Measurements from ENCODE around the gene EIF5.

Gene EIF5

DNA sequence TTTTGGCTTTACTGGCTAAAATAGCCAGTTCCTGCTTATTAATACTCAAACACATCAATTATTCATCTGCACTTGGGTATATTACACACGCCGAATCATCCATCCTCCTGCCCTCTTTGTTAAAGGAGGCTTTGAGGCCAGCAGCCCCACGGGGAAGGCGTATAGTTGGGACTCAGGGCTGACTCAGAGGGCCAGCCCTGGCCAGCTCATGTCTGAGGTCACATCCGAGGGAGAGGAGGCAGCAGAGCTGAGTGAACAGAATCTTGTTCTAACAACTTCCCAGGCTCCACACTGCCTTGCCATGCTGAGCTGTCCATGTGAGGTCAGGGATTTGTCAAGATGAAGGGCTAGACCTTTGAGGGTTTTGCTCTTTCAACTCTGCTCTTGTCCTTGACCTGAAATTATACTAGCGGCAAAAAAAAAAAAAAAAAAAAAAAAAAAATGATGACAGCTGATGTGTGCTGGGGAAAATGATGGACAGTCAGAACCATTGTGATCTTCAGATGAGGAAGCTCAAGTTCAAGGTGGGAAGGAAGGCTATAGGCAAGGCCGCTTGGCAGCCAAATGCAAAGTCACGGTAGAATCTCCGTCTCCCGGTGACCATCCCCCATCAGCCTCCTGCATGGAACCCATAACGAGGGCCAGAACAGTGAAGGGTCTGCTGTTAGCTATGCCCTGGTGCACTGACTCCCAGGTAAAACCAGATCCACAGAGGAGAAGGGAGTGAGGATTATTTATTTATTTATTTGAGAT, 38.7 kb downstream of the EIF5 start:
- no peak for DNase-seq

DNA sequence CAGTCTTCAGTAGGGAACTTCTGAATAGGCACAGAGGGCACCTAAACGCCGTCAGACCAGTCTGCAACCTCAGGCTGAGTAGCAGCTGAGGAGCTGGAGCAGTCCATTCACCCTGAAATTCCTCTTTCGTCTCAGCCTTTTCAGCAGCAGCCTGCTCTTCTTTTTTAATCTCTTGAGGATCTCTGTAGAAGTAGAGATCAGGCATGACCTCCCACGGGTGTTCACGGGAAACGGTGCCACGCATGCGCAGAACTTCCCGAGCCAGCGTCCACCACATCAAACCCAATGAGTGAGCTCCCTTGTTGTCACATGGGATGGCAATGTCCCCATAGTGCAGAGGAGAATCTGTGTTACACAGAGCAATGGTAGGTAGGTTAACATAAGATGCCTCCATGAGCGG, 40.1 kb downstream of the EIF5 start:
- no peak for DNase-seq

DNA sequence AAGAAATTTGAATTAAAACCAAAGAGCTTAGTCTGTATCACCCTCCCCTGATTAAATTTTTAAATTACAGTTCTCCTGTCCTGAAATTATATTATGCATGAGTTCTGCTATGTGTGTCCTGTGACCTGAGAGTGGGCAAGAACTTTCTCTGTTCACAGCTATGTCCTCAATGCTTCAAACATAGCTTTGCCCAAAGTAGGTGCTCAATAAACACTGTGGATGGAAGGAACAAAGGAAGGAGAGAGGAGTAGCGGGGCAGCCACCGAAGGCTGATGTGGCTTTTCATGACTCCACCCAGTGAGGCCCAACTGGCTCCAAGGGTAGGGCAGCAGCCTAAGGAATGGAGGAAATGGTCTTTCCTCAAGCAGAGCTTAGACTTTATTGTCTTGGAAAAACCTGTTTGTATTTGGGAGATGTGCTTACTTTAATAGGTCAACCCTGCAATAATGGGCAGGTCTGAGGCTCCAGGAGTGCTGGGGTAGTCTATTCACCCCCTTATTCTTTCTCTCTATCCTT, 43.5 kb downstream of the EIF5 start:
- DNase-seq: no peak

DNA sequence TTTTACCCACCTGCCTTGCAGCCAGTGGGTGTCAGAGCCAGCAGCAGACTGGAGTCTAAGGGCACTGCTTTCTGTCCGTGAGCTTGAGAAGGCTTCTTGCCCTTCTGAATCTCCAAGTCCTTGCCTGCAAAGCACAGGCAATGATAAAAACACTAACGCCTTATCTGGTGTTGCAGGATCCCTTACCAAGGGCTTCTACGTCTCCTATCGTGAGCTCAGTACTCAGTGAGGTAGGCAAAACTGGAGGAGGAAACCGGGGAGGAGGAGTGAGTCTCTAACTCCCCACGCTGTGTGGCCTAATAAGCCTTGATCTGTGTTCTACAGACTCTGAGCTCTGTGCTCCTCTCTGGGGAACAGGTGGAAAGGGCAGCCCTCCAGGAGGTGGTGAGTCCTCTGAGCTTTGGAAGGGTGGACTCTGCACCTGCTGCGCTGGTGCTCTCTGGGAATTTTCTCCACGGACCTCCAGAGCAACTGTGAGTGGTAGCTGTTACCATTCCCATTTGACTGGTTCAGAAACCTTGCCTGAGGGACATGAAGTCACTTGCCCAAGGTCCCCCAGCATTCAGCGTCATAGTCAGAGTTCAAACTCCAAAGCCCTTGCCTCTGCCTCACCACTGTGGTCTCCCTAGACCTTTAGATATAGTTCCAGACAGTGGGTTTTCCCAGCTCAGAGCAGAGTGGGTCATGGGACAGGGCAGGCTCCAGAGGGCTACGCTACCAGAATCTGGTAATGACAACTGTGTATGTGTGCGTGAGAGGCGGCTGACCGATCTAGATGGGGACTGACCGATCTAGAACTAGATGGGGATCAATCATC, 44.2 kb downstream of the EIF5 start:
- DNase-seq: no peak

DNA sequence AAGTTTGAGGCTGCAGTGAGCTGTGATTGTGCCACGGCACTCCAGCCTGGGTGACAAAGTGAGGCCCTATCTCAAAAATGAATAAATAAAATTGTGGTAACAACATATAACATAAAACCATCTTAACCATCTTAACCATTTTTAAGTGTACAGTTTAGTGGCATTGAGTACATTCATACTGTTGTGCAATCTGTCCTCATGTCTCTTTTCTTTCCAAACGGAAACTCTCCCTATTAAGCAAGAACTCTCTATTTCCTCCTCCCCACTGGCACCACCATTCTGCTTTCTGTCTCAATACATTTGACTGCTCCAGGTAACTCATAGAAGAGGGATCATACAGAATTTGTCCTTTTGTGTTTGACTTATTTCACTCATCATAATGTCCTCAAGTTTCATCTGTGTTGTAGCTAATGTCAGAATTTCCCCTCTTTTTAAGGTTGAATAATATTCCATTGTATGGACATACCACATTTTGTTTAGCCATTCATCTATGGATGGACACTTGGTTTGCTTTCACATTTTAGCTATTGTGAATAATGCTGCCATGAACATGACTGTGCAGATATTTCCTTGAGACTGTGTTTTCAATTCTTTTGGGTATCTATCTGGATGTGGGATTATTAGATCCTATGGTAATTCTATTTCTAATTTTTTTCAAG, 46.8 kb downstream of the EIF5 start:
- DNase-seq: no peak

DNA sequence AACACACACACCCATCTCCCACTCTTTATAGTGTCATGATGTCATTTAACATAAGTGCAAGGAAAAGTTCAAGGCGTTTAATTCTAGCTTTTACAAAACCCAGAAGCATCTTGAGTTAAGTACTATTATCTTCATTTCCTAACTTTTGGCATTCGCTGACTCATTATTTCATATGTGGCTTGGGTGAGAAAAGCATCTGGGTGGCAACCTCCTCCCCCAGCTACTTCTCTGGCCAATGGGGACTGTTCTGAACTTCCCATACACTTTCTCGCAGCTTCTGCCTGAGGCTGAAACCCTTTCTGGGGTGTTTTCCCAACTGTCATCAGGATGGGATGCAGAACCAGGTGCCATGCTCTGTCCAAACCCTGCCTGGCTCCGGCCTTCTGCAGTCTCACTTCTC, 48.3 kb downstream of the EIF5 start:
- DNase-seq: no peak

DNA sequence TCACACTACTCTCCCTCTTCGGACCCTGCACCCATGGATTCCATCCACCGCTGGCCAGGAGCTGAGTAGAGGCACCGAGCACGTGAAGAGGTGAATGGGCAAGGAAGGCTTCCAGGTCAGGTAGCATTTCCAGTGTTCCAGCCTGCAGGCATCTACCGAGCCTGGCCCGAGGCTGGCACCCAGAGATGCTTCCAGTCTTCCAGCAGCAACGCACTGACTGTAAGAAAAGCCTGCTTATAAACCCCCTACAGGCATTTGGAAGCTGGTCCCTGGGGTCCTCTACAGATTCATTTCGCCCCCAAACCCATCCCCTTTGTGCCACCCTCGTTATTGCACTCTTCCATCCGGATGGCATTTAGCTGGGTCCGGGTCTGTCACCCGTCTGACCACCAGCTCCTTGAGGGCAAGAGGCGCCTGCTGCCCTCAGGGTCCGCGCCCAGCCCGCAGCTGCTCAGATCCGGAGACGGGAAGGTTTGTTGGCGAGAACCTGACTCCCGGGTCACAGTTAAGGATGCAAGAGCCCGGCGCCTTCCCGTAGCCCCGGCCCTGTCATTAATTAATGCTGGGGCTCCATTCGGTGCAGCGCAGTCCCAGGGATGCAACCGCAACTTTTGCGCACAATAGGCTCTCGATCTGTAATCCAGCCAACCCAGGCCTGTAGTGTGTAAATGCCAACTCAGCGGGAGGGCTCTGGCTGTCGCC, 50.6 kb downstream of the EIF5 start:
- no peak for DNase-seq

DNA sequence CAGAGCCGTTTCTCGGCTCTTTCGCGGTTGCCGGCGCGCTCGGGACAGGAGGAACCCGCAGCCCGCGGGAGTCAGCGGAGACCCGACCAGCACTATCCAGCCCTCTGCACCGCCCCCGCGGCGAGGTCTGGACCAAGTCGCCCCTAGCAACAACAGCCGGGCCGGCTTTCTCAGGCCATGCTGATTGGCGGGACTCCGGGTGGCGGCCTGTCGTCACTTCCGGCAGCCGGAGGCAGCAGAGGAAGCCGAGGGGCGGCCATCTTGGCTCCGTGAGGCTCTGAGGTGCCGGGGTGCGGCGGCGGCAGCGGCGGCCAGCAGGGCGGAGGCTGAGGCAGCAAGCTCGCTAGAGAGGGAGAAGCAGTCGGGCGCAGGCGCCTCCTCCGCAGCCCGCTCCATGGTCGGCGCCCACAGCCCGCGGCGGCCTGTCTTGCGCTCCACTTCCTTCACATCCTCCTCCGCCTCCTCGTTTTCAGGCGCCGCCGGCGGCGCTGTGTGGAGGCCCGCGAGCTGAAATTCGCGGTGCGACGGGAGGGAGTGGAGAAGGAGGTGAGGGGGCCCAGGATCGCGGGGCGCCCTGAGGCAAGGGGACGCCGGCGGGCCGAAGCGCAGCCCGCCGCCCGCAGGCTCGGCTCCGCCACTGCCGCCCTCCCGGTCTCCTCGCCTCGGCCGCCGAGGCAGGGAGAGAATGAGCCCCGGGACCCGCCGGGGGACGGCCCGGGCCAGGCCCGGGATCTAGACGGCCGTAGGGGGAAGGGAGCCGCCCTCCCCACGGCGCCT, 51.3 kb downstream of the EIF5 start, which contains the start of gene MARK3:
Gene MARK3, plus strand, starts transcription at position 264 of the 777 bp plus-strand sequence. CDS start 615 bp downstream, outside the sequence.
- peak; percentile 96 for DNase-seq

DNA sequence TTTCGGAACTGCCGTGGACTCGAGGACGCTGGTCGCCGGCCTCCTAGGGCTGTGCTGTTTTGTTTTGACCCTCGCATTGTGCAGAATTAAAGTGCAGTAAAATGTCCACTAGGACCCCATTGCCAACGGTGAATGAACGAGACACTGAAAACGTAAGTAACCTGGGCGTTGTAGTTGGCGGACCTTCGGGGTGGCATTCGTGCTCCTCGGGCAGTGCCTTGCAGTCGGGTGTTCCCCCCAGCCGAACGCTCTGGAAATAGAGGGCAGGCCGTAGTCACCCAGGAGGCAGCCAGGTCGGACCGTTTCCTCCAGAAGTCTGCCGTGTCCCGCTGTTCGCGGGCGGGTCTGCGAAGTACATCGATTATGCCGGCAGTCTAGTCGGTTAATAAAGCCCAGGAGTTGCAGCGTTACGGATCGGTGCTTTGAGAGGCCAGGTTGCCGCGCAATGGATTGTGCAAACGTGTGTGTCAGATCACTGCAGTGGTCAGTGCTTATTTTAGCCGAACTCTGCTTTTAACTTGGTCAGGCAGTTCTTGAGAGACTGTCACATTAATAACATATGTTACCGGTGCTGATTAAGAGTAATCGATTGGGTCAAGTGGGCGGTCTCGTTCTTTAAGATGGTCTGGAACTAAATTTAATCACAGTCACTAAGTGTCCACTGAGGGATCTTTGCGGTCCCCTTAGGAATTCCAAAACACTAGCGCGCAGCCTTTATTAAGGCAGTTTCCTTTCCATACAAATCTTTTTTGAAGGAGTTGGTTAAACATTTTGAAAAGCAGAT, 52.1 kb downstream of the EIF5 start:
- DNase-seq: peak; percentile 28

DNA sequence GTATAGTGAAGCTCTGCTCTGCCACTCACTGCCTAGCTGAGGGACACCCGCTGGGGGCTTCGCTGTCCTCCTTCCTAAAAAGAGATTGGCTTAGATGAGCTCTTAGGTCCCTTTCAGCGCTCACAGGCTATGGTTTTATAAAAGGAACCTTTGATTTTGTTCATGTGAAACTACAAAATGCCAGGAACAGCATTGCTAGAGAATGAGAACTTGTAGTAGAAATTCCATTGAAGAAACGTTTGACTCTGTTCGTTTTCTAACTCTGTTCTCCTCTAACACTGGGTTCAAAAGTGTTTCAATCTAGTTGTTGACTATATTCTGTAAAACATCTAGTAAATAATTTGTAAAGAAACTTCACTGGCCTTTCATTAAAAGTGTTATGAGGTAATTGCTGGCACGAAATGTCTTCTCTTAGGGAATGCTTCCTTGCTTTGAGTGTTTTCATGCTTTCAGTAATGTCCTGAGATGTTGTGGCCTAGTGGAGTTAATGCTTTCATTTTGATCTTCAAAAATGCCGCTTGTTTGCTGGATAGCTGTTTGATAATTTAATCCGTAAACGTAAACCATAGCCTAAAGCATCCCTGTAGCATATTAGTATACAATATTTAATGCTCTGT, 52.8 kb downstream of the EIF5 start:
- DNase-seq: no peak

DNA sequence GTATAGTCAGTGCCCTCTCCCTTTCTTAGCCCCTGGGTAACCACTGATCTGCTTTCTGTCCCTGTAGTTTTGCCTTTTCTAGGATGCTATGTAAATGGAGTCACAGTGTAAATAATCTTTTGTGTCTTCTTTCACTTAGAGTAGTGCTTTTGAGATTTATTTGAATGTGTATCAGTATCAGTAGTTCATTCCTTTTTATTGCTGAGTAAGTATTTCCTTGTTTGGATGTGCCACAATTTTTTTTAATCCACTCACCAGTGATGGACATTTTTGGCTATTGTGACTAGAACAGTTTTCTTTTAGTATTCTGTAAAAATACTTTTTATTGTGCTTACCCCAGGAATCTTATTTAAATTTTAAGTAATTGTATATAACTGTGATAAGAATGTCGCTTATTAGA, 54.6 kb downstream of the EIF5 start:
- DNase-seq: no peak

DNA sequence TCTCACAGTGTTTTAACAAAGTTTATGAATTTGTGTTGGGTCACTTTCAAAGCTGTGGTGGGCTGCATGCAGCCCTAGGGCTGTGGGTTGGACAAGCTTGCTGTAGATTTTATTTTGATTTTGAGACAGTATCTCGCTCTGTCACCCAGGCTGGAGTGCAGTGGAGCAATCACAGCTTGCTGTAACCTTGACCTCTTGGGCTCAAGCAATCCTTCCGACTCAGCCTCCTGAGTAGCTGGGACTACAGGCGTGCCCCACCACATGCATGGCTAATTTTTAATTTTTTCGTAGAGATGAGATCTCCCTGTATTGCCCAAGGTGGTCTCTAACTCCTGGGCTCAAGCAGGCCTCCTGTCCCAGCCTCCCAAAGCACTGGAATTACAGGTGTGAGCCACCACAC, 56.6 kb downstream of the EIF5 start:
- DNase-seq: no peak

DNA sequence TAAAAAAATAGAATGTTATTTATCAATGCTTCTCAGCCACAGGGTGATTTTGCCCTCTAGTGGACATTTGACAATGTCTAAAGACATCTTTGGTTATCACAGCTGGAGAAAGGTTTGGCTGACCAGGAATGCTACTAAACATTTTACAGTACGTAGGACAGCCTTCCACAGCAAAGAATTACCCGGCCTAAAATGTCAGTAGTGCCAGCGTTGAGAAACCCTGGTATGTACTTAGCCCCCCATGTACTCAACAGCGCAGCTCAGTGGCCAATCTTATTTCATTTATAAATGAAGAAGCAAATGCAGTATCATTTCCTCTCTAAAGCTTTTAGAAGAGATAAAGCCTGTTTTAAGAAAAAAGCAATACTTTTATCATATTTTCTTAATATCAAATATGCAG, 57.0 kb downstream of the EIF5 start:
- peak; percentile 36 for DNase-seq

DNA sequence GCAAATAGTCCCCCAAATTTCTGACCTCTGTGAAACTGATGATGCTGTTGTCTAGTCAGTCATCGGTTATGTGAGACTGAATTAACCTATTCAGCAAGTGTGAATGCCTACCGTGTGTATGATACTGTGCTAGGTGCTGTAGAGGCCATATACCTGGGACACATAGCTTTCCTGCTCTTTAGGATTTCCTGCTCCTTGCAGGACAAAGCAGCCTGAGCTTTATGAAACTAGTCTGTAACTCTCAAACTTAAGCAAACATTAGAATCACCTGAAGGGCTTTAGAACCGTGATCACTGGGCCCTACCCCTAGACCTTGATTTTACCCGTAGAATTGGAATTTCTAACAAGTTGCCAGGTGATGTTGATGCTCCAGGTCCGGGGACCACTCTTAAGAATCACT, 58.1 kb downstream of the EIF5 start:
- no peak for DNase-seq

DNA sequence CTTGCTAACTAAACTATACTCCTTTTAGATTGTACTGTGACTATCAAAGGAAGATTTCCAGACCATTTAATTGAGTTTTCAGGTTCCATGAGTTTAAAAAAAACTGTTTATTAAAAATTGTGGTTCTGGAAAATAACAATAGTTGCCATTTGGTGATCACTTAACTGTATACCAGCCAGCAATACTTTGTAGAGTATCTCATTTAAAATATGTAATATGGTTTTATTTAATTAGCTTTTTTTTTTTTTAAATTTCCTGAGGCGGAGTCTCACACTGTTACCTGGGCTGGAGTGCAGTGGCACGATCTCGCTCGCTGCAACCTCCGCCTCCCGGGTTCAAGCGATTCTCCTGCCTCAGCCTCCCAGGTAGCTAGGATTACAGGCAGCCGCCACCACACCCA, 58.5 kb downstream of the EIF5 start:
- no peak for DNase-seq

DNA sequence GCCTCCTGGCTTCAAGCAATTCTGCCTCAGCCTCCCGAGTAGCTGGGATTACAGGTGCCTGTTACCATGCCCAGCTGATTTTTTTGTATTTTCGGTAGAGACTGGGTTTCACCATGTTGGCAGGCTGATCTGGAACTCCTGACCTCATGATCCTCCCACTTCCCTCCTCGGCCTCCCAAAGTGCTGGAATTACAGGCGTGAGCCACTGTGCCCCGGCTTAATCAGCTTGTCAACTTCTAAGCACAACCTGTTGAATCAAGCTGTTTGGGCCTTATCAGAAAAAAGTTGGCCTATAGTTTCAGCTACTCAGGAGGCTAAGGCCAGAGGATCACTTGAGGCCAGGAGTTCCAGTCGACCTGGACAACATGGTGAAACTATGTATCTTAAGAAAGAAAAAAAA, 59.0 kb downstream of the EIF5 start:
- no peak for DNase-seq

DNA sequence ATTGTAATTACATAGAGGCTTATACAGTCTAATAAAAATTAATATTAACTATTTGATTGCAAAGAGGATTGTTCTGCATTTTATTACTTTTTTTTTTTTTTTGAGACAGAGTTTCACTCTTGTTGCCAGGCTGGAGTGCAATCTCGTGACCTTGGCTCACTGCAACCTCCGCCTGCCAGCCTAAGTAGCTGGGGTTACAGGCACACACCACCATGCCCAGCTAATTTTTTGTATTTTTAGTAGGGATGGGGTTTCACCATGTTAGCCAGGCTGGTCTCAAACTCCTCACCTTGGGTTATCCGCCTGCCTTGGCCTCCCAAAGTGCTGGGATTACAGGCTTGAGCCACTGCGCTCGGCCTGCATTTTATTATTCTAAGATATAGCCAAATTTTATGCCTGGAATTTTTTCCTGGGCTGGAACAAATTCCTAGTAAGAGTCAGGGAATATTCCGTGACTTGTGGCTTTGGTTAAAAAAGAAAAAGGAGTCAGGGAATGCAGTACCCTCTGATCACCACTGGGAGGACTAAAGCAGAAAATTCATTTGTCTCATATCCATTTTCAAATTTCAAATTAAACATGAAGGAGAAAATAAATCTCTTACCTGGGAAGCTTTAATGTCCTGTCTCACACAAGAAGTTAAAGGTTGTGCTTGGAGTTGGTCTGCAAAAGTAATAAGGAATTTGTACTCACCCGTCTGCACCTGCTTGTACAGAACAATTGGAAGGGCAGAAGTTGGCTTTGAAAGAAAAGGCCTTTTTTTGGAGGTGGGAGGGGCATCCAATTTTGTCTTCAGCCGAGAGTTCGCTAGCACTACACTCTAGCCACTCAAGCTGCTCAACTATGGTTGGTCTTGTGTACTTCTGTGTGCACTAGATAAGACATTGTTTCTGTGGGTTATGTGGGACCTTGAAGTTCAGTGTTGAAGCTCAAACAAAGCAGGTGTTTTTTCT, 59.9 kb downstream of the EIF5 start:
- no peak for DNase-seq

Data from central memory CD4-positive, alpha-beta T cell (primary cell).